ENCODE measurements around the gene MCTP1. TPM values are rescaled to one million over a fixed set of nuclear protein-coding genes. Genes with fewer than 3 reads are reported as not detected.

The MCTP1 gene
- total RNA-seq, 1 donor from 2014 or later, result 3.7 TPM

GRCh38 chr5:95229646-95230045 is 55.2 kb downstream of the MCTP1 start:
- Histone ChIP-seq H3K9me3 (ENCODE audit: low read depth) (no peaks in the 10 kb centered on the region), H3K27ac (no peak overlapping the region), H3K4me1 (peaks cover 6% of the 10 kb centered on the region), H3K79me2 (ENCODE audit: low read depth) (no peaks in the 10 kb centered on the region), H3K36me3 (no peaks in the 10 kb centered on the region), H3K9ac (no peak overlapping the region), H3K4me3 (no peak overlapping the region), H4K20me1 (ENCODE audit: low read depth) (no peaks in the 10 kb centered on the region), H2AFZ (replicated peaks) (no peak overlapping the region), H3K4me2 (no peak overlapping the region), H3K27me3 (no peaks in the 10 kb centered on the region), H3F3A (ENCODE audit: low read depth) (no peaks in the 10 kb centered on the region)
- peaks cover 4% of the 10 kb centered on the region for H3K9me3 Mint-ChIP-seq
- no peaks in the 10 kb centered on the region for H3K36me3 Mint-ChIP-seq
- H3K27me3 Mint-ChIP-seq (ENCODE audit: insufficient read depth, low read depth), result no peaks in the 10 kb centered on the region
- no peak overlapping the region for H3K4me3 Mint-ChIP-seq
- H3K4me1 Mint-ChIP-seq, result no peaks in the 10 kb centered on the region
- no peak overlapping the region for H3K27ac Mint-ChIP-seq
- no peak for DNase-seq (ENCODE audit: low spot score)
- TF ChIP-seq CTCF (IDR thresholded peaks at IDR 0.05) (no peak), EZH2phosphoT487 (IDR thresholded peaks at IDR 0.05) (no peak), EZH2 (IDR thresholded peaks at IDR 0.05) (no peak)

- DNase-seq (ENCODE audit: low spot score), result no peak
- Histone ChIP-seq H3K27me3 (no peaks in the 10 kb centered on the region), H3K9ac (no peak overlapping the region), H3K79me2 (ENCODE audit: low read depth) (no peaks in the 10 kb centered on the region), H4K20me1 (ENCODE audit: low read depth) (no peaks in the 10 kb centered on the region), H3K4me3 (no peak overlapping the region), H3K9me3 (ENCODE audit: low read depth) (no peaks in the 10 kb centered on the region), H3F3A (ENCODE audit: low read depth) (no peaks in the 10 kb centered on the region), H3K36me3 (no peaks in the 10 kb centered on the region), H3K27ac (no peak overlapping the region), H3K4me2 (no peak overlapping the region), H2AFZ (replicated peaks) (no peak overlapping the region), H3K4me1 (peaks cover 11% of the 10 kb centered on the region)
- no peaks in the 10 kb centered on the region for H3K4me1 Mint-ChIP-seq
- no peak overlapping the region for H3K4me3 Mint-ChIP-seq
- no peak overlapping the region for H3K27ac Mint-ChIP-seq
- H3K36me3 Mint-ChIP-seq, result no peaks in the 10 kb centered on the region
- H3K27me3 Mint-ChIP-seq (ENCODE audit: insufficient read depth, low read depth), result no peaks in the 10 kb centered on the region
- no peaks in the 10 kb centered on the region for H3K9me3 Mint-ChIP-seq
- TF ChIP-seq EZH2phosphoT487 (IDR thresholded peaks at IDR 0.05) (no peak), CTCF (IDR thresholded peaks at IDR 0.05) (no peak), EZH2 (IDR thresholded peaks at IDR 0.05) (no peak)
Measured at GRCh38 chr5:95224701-95225459, 60.0 kb downstream of the MCTP1 start.

- H3K4me3 ChIP-seq, result no peak overlapping the region
- no peaks in the 10 kb centered on the region for H4K20me1 ChIP-seq (ENCODE audit: low read depth)
- peaks cover 2% of the 10 kb centered on the region for H3F3A ChIP-seq (ENCODE audit: low read depth)
- no peaks in the 10 kb centered on the region for H3K27me3 Mint-ChIP-seq (ENCODE audit: insufficient read depth, low read depth)
- H3K36me3 Mint-ChIP-seq, result no peaks in the 10 kb centered on the region
- H3K4me3 Mint-ChIP-seq, result no peak overlapping the region
- H3K9ac ChIP-seq, result no peak overlapping the region
- DNase-seq (ENCODE audit: low spot score), result no peak
- no peak overlapping the region for H3K4me2 ChIP-seq
- no peaks in the 10 kb centered on the region for H3K9me3 Mint-ChIP-seq
- no peak overlapping the region for H3K27ac ChIP-seq
- H2AFZ ChIP-seq (replicated peaks), result no peak overlapping the region
- no peaks in the 10 kb centered on the region for H3K79me2 ChIP-seq (ENCODE audit: low read depth)
- no peaks in the 10 kb centered on the region for H3K9me3 ChIP-seq (ENCODE audit: low read depth)
- TF ChIP-seq EZH2 (IDR thresholded peaks at IDR 0.05) (no peak), EZH2phosphoT487 (IDR thresholded peaks at IDR 0.05) (no peak)
- no peaks in the 10 kb centered on the region for H3K36me3 ChIP-seq
- no peaks in the 10 kb centered on the region for H3K27me3 ChIP-seq
- H3K27ac Mint-ChIP-seq, result no peak overlapping the region
- H3K4me1 Mint-ChIP-seq, result peaks cover 5% of the 10 kb centered on the region
- H3K4me1 ChIP-seq, result peaks cover 15% of the 10 kb centered on the region
Measured at GRCh38 chr5:95223566-95224258, 61.2 kb downstream of the MCTP1 start.

- Histone ChIP-seq H4K20me1 (ENCODE audit: low read depth) (no peaks in the 10 kb centered on the region), H3K27ac (no peak overlapping the region), H3K9ac (no peak overlapping the region), H3K9me3 (ENCODE audit: low read depth) (no peaks in the 10 kb centered on the region), H3K36me3 (no peaks in the 10 kb centered on the region), H3K4me2 (no peak overlapping the region), H3K79me2 (ENCODE audit: low read depth) (no peaks in the 10 kb centered on the region), H3K27me3 (no peaks in the 10 kb centered on the region), H3K4me1 (peaks cover 15% of the 10 kb centered on the region), H3K4me3 (no peak overlapping the region), H2AFZ (replicated peaks) (no peak overlapping the region), H3F3A (ENCODE audit: low read depth) (peaks cover 11% of the 10 kb centered on the region)
- no peak for DNase-seq (ENCODE audit: low spot score)
- no peak overlapping the region for H3K27ac Mint-ChIP-seq
- H3K36me3 Mint-ChIP-seq, result no peaks in the 10 kb centered on the region
- peaks cover 5% of the 10 kb centered on the region for H3K4me1 Mint-ChIP-seq
- H3K27me3 Mint-ChIP-seq (ENCODE audit: insufficient read depth, low read depth), result no peaks in the 10 kb centered on the region
- no peak for TF ChIP-seq EZH2phosphoT487 (IDR thresholded peaks at IDR 0.05)
- TF ChIP-seq EZH2 (IDR thresholded peaks at IDR 0.05), result no peak
- TF ChIP-seq CTCF (IDR thresholded peaks at IDR 0.05), result no peak
- no peaks in the 10 kb centered on the region for H3K9me3 Mint-ChIP-seq
- no peak overlapping the region for H3K4me3 Mint-ChIP-seq
Measured at GRCh38 chr5:95222836-95223235, 62.1 kb downstream of the MCTP1 start.

Data from neural progenitor cell (in vitro differentiated cells).